HepG2 (cell line): ENCODE measurements around the gene OPRD1. TPM values are rescaled to one million over a fixed set of nuclear protein-coding genes. Genes with fewer than 3 reads are reported as not detected.
A peak's percentile ranks its signal among the peaks of the same experiment; 100 is the strongest.

Experiments used
- BHLHE40 ChIP-seq: IDR thresholded peaks from 2 replicates; pipeline ENCODE4 v1.6.1; 2011; ENCODE audit warnings: low read length, improper control_type of control experiment
- FOSL2 ChIP-seq: sonication (generic); formaldehyde crosslinking; IDR thresholded peaks from 2 replicates; pipeline ENCODE4 v1.4.0; 2020; ENCODE audit warnings: missing genetic modification reagents
- GATAD2A ChIP-seq: IDR thresholded peaks from 2 replicates; pipeline ENCODE4 v1.6.1; 2016
- HCFC1 ChIP-seq: fragments of 150-350 bp; IDR thresholded peaks from 2 replicates; pipeline ENCODE4 v1.6.1; 2014; ENCODE audit warnings: low read depth, low read length
- HOXA5 ChIP-seq: sonication (generic); formaldehyde crosslinking; IDR thresholded peaks from 2 replicates; pipeline ENCODE4 v1.4.0; 2020; ENCODE audit warnings: missing genetic modification reagents
- IRF1 ChIP-seq: sonication (generic); formaldehyde crosslinking; IDR thresholded peaks from 2 replicates; pipeline ENCODE4 v1.4.0; 2020; ENCODE audit warnings: low read depth, mild to moderate bottlenecking, missing genetic modification reagents
- KDM2A ChIP-seq: sonication (generic); formaldehyde crosslinking; IDR thresholded peaks from 2 replicates; pipeline ENCODE4 v1.4.0; 2020; ENCODE audit warnings: low read depth, missing genetic modification reagents, borderline replicate concordance
- MAFF ChIP-seq: IDR thresholded peaks from 2 replicates; pipeline ENCODE4 v1.6.1; 2011; ENCODE audit warnings: low read depth, low read length, improper control_type of control experiment
- MLLT10 ChIP-seq: sonication (generic); formaldehyde crosslinking; IDR thresholded peaks from 2 replicates; pipeline ENCODE4 v1.4.0; 2020; ENCODE audit warnings: missing genetic modification reagents
- RXRB ChIP-seq: IDR thresholded peaks from 2 replicates; pipeline ENCODE4 v1.6.1; 2016; ENCODE audit warnings: borderline replicate concordance, missing genetic modification reagents, missing compliant biosample characterization
- SMYD3 ChIP-seq: sonication (generic); formaldehyde crosslinking; IDR thresholded peaks from 2 replicates; pipeline ENCODE4 v1.8.1; 2023; ENCODE audit warnings: mild to moderate bottlenecking, missing genetic modification reagents
- SP2 ChIP-seq: sonication (generic); formaldehyde crosslinking; IDR thresholded peaks from 2 replicates; pipeline ENCODE4 v1.5.1; 2020; ENCODE audit warnings: mild to moderate bottlenecking, missing genetic modification reagents
- TBP ChIP-seq: sonication (generic); formaldehyde crosslinking; IDR thresholded peaks from 2 replicates; pipeline ENCODE4 v1.5.0; 2020; ENCODE audit warnings: missing genetic modification reagents
- TEF ChIP-seq: sonication (generic); formaldehyde crosslinking; IDR thresholded peaks from 2 replicates; pipeline ENCODE4 v1.5.0; 2020; ENCODE audit warnings: missing genetic modification reagents
- THRA ChIP-seq: sonication (generic); formaldehyde crosslinking; IDR thresholded peaks from 2 replicates; pipeline ENCODE4 v1.4.0; 2020; ENCODE audit warnings: missing genetic modification reagents, borderline replicate concordance
- ZBTB42 ChIP-seq: sonication (generic); formaldehyde crosslinking; IDR thresholded peaks from 2 replicates; pipeline ENCODE4 v1.5.0; 2020; ENCODE audit warnings: mild to moderate bottlenecking, missing genetic modification reagents
- ZMYM3 ChIP-seq: sonication (generic); formaldehyde crosslinking; IDR thresholded peaks from 2 replicates; pipeline ENCODE4 v1.5.1; 2020; ENCODE audit warnings: mild to moderate bottlenecking, missing genetic modification reagents
- ZNF275 ChIP-seq: sonication (generic); formaldehyde crosslinking; IDR thresholded peaks from 2 replicates; pipeline ENCODE4 v1.8.0; 2022; ENCODE audit warnings: missing genetic modification reagents, mild to moderate bottlenecking, inconsistent platforms, borderline replicate concordance
- ZNF337 ChIP-seq: sonication (generic); formaldehyde crosslinking; IDR thresholded peaks from 2 replicates; pipeline ENCODE4 v1.5.1; 2020; ENCODE audit warnings: missing genetic modification reagents, low read depth, mild to moderate bottlenecking, borderline replicate concordance
- ZNF382 ChIP-seq: sonication (generic); formaldehyde crosslinking; IDR thresholded peaks from 2 replicates; pipeline ENCODE4 v1.5.0; 2020; ENCODE audit warnings: missing genetic modification reagents, mild to moderate bottlenecking, borderline replicate concordance
- ZNF503 ChIP-seq: sonication (generic); formaldehyde crosslinking; IDR thresholded peaks from 2 replicates; pipeline ENCODE4 v1.4.0; 2020; ENCODE audit warnings: missing genetic modification reagents
- ZNF513 ChIP-seq: sonication (generic); formaldehyde crosslinking; conservative IDR thresholded peaks from 2 replicates; pipeline ENCODE4 v1.5.0; 2020; ENCODE audit warnings: missing genetic modification reagents
- ZNF543 ChIP-seq: sonication (generic); formaldehyde crosslinking; IDR thresholded peaks from 2 replicates; pipeline ENCODE4 v1.4.0; 2020; ENCODE audit warnings: mild to moderate bottlenecking, missing genetic modification reagents
- ZNF605 ChIP-seq: sonication (generic); formaldehyde crosslinking; IDR thresholded peaks from 2 replicates; pipeline ENCODE4 v1.8.0; 2022; ENCODE audit warnings: mild to moderate bottlenecking, missing genetic modification reagents
- polyA plus RNA-seq, 8 experiments: library from polyadenylated mRNA; depleted of rRNA in 3 of 8; stranded (reverse) in 7 of 8; unstranded in 1 of 8; fragments of >200 nt; fragmentation: Illumina TruSeq in 4 of 8; extraction: Trizol in 4 of 8; gene quantifications; 2 replicates each; pipeline versions ENCODE4 v1.2.1 to v1.2.3, GENCODE V29; 2011 to 2016; ENCODE audit warnings: low read depth in 4 of 8, missing spikeins in 1 of 8, mixed read lengths in 1 of 8; ENCODE audit not compliant: insufficient read depth in 1 of 8
- total RNA-seq, 5 experiments: library from RNA; depleted of rRNA; stranded (reverse); fragments of >200 nt; fragmentation: Illumina TruSeq; extraction: Trizol; gene quantifications; 2 replicates each; pipeline ENCODE4 v1.2.3, GENCODE V29; 2016; ENCODE audit warnings: low read depth in 1 of 5

OPRD1 gene
- total and polyA plus RNA-seq, 2 of the 13 experiments (the other 11 are each of a cell fraction or from before 2014, with no cell fraction given): 0.02 to 0.03 TPM

- TF ChIP-seq KDM2A: peak; percentile 59; the same call in 1 of the 2 replicates
- no peak for TF ChIP-seq ZNF503 (CRISPR knock-in tag)
- no peak for TF ChIP-seq ZNF513
- no peak for TF ChIP-seq ZNF605 (CRISPR knock-in tag)
- TF ChIP-seq TEF (CRISPR knock-in tag): no peak
- no peak for TF ChIP-seq SMYD3 (CRISPR knock-in tag)
- TF ChIP-seq ZBTB42: no peak
- TF ChIP-seq HCFC1: no peak
- TF ChIP-seq GATAD2A (CRISPR knock-in tag): 0 out of 2 replicates have a peak, but pooled peaks have one; percentile 25
- no peak for TF ChIP-seq SP2 (CRISPR knock-in tag)
- TF ChIP-seq MAFF: no peak
- no peak for TF ChIP-seq ZNF543 (CRISPR knock-in tag)
- TF ChIP-seq HOXA5 (CRISPR knock-in tag): no peak
- no peak for TF ChIP-seq ZNF382 (CRISPR knock-in tag)
- no peak for TF ChIP-seq ZMYM3 (CRISPR knock-in tag)
- 0 out of 2 replicates have a peak, but pooled peaks have one; percentile 34 for TF ChIP-seq THRA (CRISPR knock-in tag)
- TF ChIP-seq TBP (CRISPR knock-in tag): no peak
- 0 out of 2 replicates have a peak, but pooled peaks have one; percentile 5 for TF ChIP-seq FOSL2 (CRISPR knock-in tag)
- peak; percentile 41; the same call in 1 of the 2 replicates for TF ChIP-seq RXRB (CRISPR knock-in tag)
- peak; percentile 71 for TF ChIP-seq BHLHE40
- no peak for TF ChIP-seq ZNF275 (CRISPR knock-in tag)
- TF ChIP-seq IRF1 (CRISPR knock-in tag): no peak
- no peak for TF ChIP-seq ZNF337
- no peak for TF ChIP-seq MLLT10 (CRISPR knock-in tag)
Observed at GRCh38 chr1:28877132-28877781, 65.3 kb downstream of the OPRD1 start (continued).
